Natural killer cell (primary cell): ENCODE data around the gene WDFY4. TPM values are rescaled to one million over a fixed set of nuclear protein-coding genes. Genes with fewer than 3 reads are reported as not detected.

ENCODE experiments used
- ATAC-seq, 3 donors: fragments of 150-1000 bp in 2 of 3; fragments of 200-7000 bp in 1 of 3; cut with Tn5 transposase; 1 replicate in 1 of 3; 2 replicates in 2 of 3; pipeline ENCODE4 v1.10.0; 2021; ENCODE audit warnings: mild to moderate bottlenecking in 2 of 3, moderate library complexity in 2 of 3
- DNase-seq, 2 donors: peaks; one replicate each; pipeline versions ENCODE4 v3.0.0 to v3.0.0-alpha.2; 2013 to 2021; ENCODE audit warnings: mixed read lengths in 1 of 2
- H3K27ac ChIP-seq: one replicate; pipeline ENCODE4 v1.5.1; 2013; ENCODE audit warnings: mild to moderate bottlenecking, low read length
- H3K27me3 ChIP-seq: one replicate; pipeline ENCODE4 v1.6.1; 2013; ENCODE audit warnings: low read length; ENCODE audit not compliant: control insufficient read depth, insufficient read depth
- H3K36me3 ChIP-seq: one replicate; pipeline ENCODE4 v1.6.1; 2013; ENCODE audit warnings: low read length; ENCODE audit not compliant: control insufficient read depth, insufficient read depth
- H3K4me1 ChIP-seq: one replicate; pipeline ENCODE4 v1.6.1; 2013; ENCODE audit warnings: low read length; ENCODE audit not compliant: control insufficient read depth, insufficient read depth
- H3K4me3 ChIP-seq: one replicate; pipeline ENCODE4 v1.5.1; 2013; ENCODE audit warnings: low read length
- H3K9me3 ChIP-seq: one replicate; pipeline ENCODE4 v1.6.1; 2013; ENCODE audit warnings: low read length; ENCODE audit not compliant: control insufficient read depth, insufficient read depth
- H3K27ac Mint-ChIP-seq, 2 donors: one replicate each; pipeline ENCODE4 v1.8.0; 2022; ENCODE audit warnings: mild to moderate bottlenecking in 2 of 2, mixed read lengths in 2 of 2, moderate library complexity in 1 of 2
- H3K27me3 Mint-ChIP-seq, 2 donors: one replicate each; pipeline ENCODE4 v1.8.0; 2022; ENCODE audit warnings: low read depth in 2 of 2, mixed read lengths in 2 of 2
- H3K36me3 Mint-ChIP-seq: one replicate; pipeline ENCODE4 v1.8.0; 2022; ENCODE audit warnings: mixed read lengths
- H3K4me1 Mint-ChIP-seq, 2 donors: one replicate each; pipeline ENCODE4 v1.8.0; 2022; ENCODE audit warnings: mixed read lengths in 2 of 2
- H3K4me3 Mint-ChIP-seq: one replicate; pipeline ENCODE4 v1.8.0; 2022; ENCODE audit warnings: mild to moderate bottlenecking, moderate library complexity, mixed read lengths
- H3K9me3 Mint-ChIP-seq, 2 donors: one replicate each; pipeline ENCODE4 v1.8.0; 2022; ENCODE audit warnings: mixed read lengths in 2 of 2
- CTCF ChIP-seq: fragments of 200-600 bp; IDR thresholded peaks from one replicate; pipeline ENCODE4 v1.8.0; 2022; ENCODE audit warnings: antibody characterized with exemption
- WGBS: methylation state at CpG from one replicate; pipeline ENCODE4 v1.1.7; 2013; ENCODE audit warnings: missing lambda C conversion rate; ENCODE audit not compliant: insufficient coverage; 5-methylcytosine and 5-hydroxymethylcytosine counted together
- intact Hi-C: fragments of 100-400 bp; cut with micrococcal nuclease; formaldehyde crosslinking; loops from one replicate; pipeline ENCODE4 v1.14.2; 2022
- total RNA-seq, 4 donors: library from RNA; stranded (reverse); fragments of 120-200 nt in 1 of 4; gene quantifications; one replicate each; pipeline versions ENCODE4 v1.2.3 to v1.2.4, GENCODE V29; 2013 to 2022

The WDFY4 gene
- total RNA-seq, 3 donors from 2014 or later (not counting 1 experiment from before 2014, with no cell fraction given) = 1.7 to 8.4 (median 3.5) TPM

GRCh38 chr10:48693206-48693605 is 8.5 kb downstream of the WDFY4 start:
- H3K4me3 ChIP-seq = no peak overlapping the region
- intact Hi-C loops = no loop called here
- H3K4me3 Mint-ChIP-seq = no peak overlapping the region
- no peaks in the 10 kb centered on the region for H3K27me3 ChIP-seq
- H3K36me3 Mint-ChIP-seq = no peaks in the 10 kb centered on the region
- no peak overlapping the region for H3K27ac ChIP-seq
- 88% methylated on average over 4 of the region's 4 CpGs for WGBS
- H3K4me1 Mint-ChIP-seq = no peaks in the 10 kb centered on the region
- no peaks in the 10 kb centered on the region for H3K9me3 ChIP-seq
- peaks cover 0 to 3% of the 10 kb centered on the region in 2 donors for H3K27me3 Mint-ChIP-seq
- no peaks in the 10 kb centered on the region for H3K36me3 ChIP-seq
- H3K27ac Mint-ChIP-seq = no peak overlapping the region
- TF ChIP-seq CTCF = no peak
- no peaks in the 10 kb centered on the region for H3K9me3 Mint-ChIP-seq
- ATAC-seq (no peak), DNase-seq (no peak)
- H3K4me1 ChIP-seq = no peaks in the 10 kb centered on the region

- no peak for ATAC-seq
- no peak overlapping the region for H3K4me3 Mint-ChIP-seq
Observed at GRCh38 chr10:48694371-48695030, 9.8 kb downstream of the WDFY4 start.

GRCh38 chr10:48695636-48696534 is 11.2 kb downstream of the WDFY4 start:
- no peaks in the 10 kb centered on the region for H3K4me1 Mint-ChIP-seq
- no peak overlapping the region for H3K27ac ChIP-seq
- DNase-seq (no peak), ATAC-seq (peak in 1 of 3 donors; percentile 45)
- WGBS = 86% methylated on average over 13 of the region's 13 CpGs
- no peak overlapping the region for H3K4me3 ChIP-seq
- H3K36me3 ChIP-seq = no peaks in the 10 kb centered on the region
- H3K36me3 Mint-ChIP-seq = no peaks in the 10 kb centered on the region
- no peaks in the 10 kb centered on the region for H3K27me3 ChIP-seq
- TF ChIP-seq CTCF = no peak
- no peaks in the 10 kb centered on the region for H3K4me1 ChIP-seq
- no peak overlapping the region for H3K4me3 Mint-ChIP-seq
- intact Hi-C loops = no loop called here
- H3K9me3 Mint-ChIP-seq = no peaks in the 10 kb centered on the region
- no peak overlapping the region for H3K27ac Mint-ChIP-seq
- H3K9me3 ChIP-seq = no peaks in the 10 kb centered on the region
- peaks cover 0 to 3% of the 10 kb centered on the region in 2 donors for H3K27me3 Mint-ChIP-seq

More at GRCh38 chr10:48694371-48695030, 9.8 kb downstream of the WDFY4 start:
- H3K27ac ChIP-seq = no peak overlapping the region
- intact Hi-C loops = no loop called here
- peaks cover 0 to 3% of the 10 kb centered on the region in 2 donors for H3K27me3 Mint-ChIP-seq
- 88% methylated on average over 7 of the region's 7 CpGs for WGBS
- H3K36me3 ChIP-seq = no peaks in the 10 kb centered on the region
- no peaks in the 10 kb centered on the region for H3K4me1 Mint-ChIP-seq
- no peaks in the 10 kb centered on the region for H3K9me3 Mint-ChIP-seq
- no peaks in the 10 kb centered on the region for H3K9me3 ChIP-seq
- no peaks in the 10 kb centered on the region for H3K4me1 ChIP-seq
- H3K27me3 ChIP-seq = no peaks in the 10 kb centered on the region
- no peaks in the 10 kb centered on the region for H3K36me3 Mint-ChIP-seq
- no peak overlapping the region for H3K4me3 ChIP-seq
- DNase-seq = no peak
- TF ChIP-seq CTCF = no peak
- H3K27ac Mint-ChIP-seq = no peak overlapping the region
